Tibial nerve (tissue), 4 donors: ENCODE results near the gene HOXC10. TPM values are rescaled to one million over a fixed set of nuclear protein-coding genes. Genes with fewer than 3 reads are reported as not detected.

ENCODE experiments used
- DNase-seq, 2 donors: peaks; one replicate each; pipeline ENCODE4 v3.0.0-alpha.2; 2019; ENCODE audit warnings: low spot score in 2 of 2
- H3K27ac ChIP-seq, 4 donors: fragments of 200-600 bp; sonication (generic) in 3 of 4; one replicate each; pipeline ENCODE4 v1.5.1; 2017 to 2019; ENCODE audit warnings: mild to moderate bottlenecking in 1 of 4
- H3K27me3 ChIP-seq, 2 donors: fragments of 200-600 bp; sonication (generic) in 1 of 2; one replicate each; pipeline versions ENCODE4 v1.5.1 to v1.6.0; 2017 to 2019
- H3K36me3 ChIP-seq, 3 donors: fragments of 200-600 bp; sonication (generic); one replicate each; pipeline ENCODE4 v1.5.1; 2018 to 2019
- H3K4me1 ChIP-seq, 4 donors: fragments of 200-600 bp; sonication (generic) in 3 of 4; one replicate each; pipeline ENCODE4 v1.5.1; 2017 to 2019
- H3K4me3 ChIP-seq, 4 donors: fragments of 200-600 bp; sonication (generic) in 3 of 4; one replicate each; pipeline ENCODE4 v1.5.1; 2017 to 2019; ENCODE audit warnings: mild to moderate bottlenecking in 1 of 4, moderate library complexity in 1 of 4
- H3K9me3 ChIP-seq, 4 donors: fragments of 200-600 bp; sonication (generic) in 3 of 4; one replicate each; pipeline ENCODE4 v1.5.1; 2017 to 2019
- EP300 ChIP-seq, 2 donors: sonication (generic); formaldehyde crosslinking; IDR thresholded peaks; one replicate each; pipeline ENCODE4 v1.6.1; 2017; ENCODE audit warnings: antibody characterized with exemption in 2 of 2, mild to moderate bottlenecking in 1 of 2
- POLR2A ChIP-seq, 2 donors: fragments of 450-650 bp; IDR thresholded peaks; one replicate each; pipeline ENCODE4 v1.6.1; 2017; ENCODE audit warnings: antibody characterized with exemption in 2 of 2, mild to moderate bottlenecking in 2 of 2, moderate library complexity in 2 of 2
- WGBS, 2 donors: methylation state at CpG; one replicate each; pipeline ENCODE4 v1.1.5; 2018; 5-methylcytosine and 5-hydroxymethylcytosine counted together
- total RNA-seq, 4 donors: library from RNA; depleted of rRNA; stranded (reverse); fragments of >200 nt; gene quantifications; one replicate each; pipeline ENCODE4 v1.1.0, GENCODE V29; 2016
- TF ChIP-seq, protein P1 (sequence below), 5 experiments: fragments of 200-600 bp in 3 of 5; fragments of 450-650 bp in 2 of 5; sonication (generic) in 3 of 5; IDR thresholded peaks; one replicate each; pipeline ENCODE4 v1.5.1; 2016 to 2019; ENCODE audit warnings: antibody characterized with exemption in 5 of 5, mild to moderate bottlenecking in 3 of 5, moderate library complexity in 2 of 5

Gene HOXC10
- total RNA-seq, 4 donors from 2014 or later = 1.7 to 6.1 (median 2.5) TPM

DNA sequence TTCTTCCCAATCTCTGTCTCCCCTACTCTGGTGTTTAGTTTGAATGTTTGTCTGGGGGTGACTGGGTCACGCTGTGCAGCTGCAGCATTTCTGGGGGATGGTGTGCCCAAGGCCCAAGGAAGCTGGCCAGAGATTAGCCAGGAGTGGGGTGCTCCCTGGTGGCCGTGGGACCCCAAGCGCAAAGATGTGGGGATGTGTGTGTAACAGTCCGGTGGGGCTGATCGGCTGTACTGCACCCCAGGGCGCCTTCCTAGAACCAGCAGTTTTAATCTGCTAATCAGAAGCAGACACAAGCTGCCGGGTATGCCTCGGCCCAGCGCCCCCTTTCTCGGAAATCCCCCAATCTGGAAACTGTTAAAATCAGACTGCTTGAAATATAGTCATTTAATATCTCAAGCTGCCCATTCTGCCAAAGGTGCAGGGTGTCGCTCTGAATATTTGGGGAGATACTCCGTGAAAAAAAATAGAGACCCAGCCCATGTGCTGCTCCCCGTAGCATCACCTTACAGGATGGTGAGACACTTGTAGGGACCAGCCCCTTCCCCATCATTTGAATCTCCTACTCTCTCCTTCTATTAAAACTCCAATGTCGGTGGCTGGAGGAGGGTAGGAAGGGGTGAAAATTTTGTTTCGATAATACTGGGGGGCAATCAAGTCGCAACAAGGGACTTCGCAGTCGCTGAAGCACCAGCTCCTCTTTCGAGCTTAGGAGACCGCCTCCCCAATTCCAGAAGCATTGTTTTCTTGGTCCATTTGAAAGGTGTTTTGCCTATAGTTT lies 19.3 kb downstream of the HOXC10 start:
- no peaks in the 10 kb centered on the region for H3K9me3 ChIP-seq
- H3K27me3 ChIP-seq = peaks cover 0 to 52% of the 10 kb centered on the region in 2 donors
- TF ChIP-seq EP300 (IDR thresholded peaks at IDR 0.05) (no peak), POLR2A (IDR thresholded peaks at IDR 0.05) (no peak)
- TF ChIP-seq, protein P1, sequence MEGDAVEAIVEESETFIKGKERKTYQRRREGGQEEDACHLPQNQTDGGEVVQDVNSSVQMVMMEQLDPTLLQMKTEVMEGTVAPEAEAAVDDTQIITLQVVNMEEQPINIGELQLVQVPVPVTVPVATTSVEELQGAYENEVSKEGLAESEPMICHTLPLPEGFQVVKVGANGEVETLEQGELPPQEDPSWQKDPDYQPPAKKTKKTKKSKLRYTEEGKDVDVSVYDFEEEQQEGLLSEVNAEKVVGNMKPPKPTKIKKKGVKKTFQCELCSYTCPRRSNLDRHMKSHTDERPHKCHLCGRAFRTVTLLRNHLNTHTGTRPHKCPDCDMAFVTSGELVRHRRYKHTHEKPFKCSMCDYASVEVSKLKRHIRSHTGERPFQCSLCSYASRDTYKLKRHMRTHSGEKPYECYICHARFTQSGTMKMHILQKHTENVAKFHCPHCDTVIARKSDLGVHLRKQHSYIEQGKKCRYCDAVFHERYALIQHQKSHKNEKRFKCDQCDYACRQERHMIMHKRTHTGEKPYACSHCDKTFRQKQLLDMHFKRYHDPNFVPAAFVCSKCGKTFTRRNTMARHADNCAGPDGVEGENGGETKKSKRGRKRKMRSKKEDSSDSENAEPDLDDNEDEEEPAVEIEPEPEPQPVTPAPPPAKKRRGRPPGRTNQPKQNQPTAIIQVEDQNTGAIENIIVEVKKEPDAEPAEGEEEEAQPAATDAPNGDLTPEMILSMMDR (IDR thresholded peaks at IDR 0.05) = no peak
- WGBS, 2 donors = 37 to 46% methylated on average over 20 of the region's 20 CpGs
- H3K27ac ChIP-seq = peak overlapping the region; percentile 65 to 99 (median 86)
- H3K4me1 ChIP-seq = peaks cover 0 to 88% (median 16%) of the 10 kb centered on the region in 4 donors
- H3K4me3 ChIP-seq = peak overlapping the region in 3 of 4 donors; percentile 30 to 49 (median 44)
- peaks cover 0 to 4% (median 0%) of the 10 kb centered on the region in 3 donors for H3K36me3 ChIP-seq
- DNase-seq = no peak

DNA sequence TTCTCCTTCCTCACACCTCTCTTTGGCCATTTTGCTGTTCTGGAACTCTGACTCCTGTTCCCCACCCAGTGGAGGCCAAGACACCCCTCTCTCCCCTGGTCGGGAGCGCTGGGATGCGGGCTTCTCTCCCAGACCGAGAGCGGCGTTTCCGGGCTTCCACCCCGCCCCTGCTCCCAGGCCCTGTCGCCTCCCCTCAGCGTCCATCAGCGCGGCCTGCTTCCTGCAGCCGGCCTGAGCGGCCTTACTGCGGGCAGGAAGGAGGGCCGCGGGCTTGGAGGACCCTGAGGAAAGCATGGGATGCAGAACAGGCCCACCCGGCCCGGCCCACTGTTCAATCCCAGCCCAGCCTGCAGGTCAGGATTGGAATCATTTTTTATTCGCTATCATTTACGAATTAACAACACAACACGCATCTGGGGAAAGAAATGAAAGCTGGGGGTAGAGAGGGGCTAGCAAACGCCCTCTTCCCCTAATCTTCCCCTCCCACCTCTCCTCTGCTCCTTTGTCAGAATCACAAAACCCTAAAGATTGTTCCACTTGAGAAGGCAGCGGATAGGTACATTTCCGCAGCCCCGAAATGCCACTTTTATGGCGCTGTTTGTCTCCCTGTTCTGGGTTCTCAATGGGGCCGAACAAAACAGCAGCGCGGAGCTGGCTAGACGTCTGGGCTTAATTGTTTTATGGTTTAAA lies 20.0 kb downstream of the HOXC10 start:
- H3K4me3 ChIP-seq = peak overlapping the region; percentile 26 to 49 (median 37)
- no peak for TF ChIP-seq POLR2A (IDR thresholded peaks at IDR 0.05)
- TF ChIP-seq, protein P1 (IDR thresholded peaks at IDR 0.05) = no peak
- peak in 1 of 2 donors; percentile 59 for TF ChIP-seq EP300 (IDR thresholded peaks at IDR 0.05)
- peaks cover 0 to 4% (median 0%) of the 10 kb centered on the region in 3 donors for H3K36me3 ChIP-seq
- H3K27me3 ChIP-seq = peaks cover 0 to 52% of the 10 kb centered on the region in 2 donors
- WGBS, 2 donors = 13 to 21% methylated on average over 31 of the region's 31 CpGs
- no peaks in the 10 kb centered on the region for H3K9me3 ChIP-seq
- H3K4me1 ChIP-seq = peaks cover 0 to 90% (median 19%) of the 10 kb centered on the region in 4 donors
- H3K27ac ChIP-seq = peak overlapping the region; percentile 65 to 99 (median 81)
- DNase-seq = no peak

DNA sequence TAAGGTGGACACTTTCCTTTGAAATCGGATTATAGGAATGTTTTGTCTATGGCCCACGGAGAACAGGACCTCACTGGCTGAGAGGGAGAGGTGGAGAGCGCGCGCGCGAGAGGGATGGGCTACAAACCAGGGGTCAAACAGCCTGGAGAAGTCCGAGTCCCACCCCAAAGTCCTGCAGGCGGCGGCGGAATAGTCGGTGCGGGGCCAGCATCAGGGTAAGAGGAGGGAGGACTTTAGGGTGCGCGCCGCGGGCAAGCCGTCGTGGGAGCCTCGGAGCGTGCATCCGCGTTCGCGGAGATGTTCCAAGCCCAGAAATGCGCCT lies 20.5 kb downstream of the HOXC10 start:
- no peaks in the 10 kb centered on the region for H3K9me3 ChIP-seq
- peak overlapping the region; percentile 65 to 99 (median 81) for H3K27ac ChIP-seq
- 4 to 6% methylated on average over 26 of the region's 26 CpGs for WGBS, 2 donors
- peaks cover 0 to 89% (median 17%) of the 10 kb centered on the region in 4 donors for H3K4me1 ChIP-seq
- peaks cover 0 to 4% (median 0%) of the 10 kb centered on the region in 3 donors for H3K36me3 ChIP-seq
- TF ChIP-seq POLR2A (IDR thresholded peaks at IDR 0.05) (no peak), EP300 (IDR thresholded peaks at IDR 0.05) (no peak)
- peaks cover 0 to 48% of the 10 kb centered on the region in 2 donors for H3K27me3 ChIP-seq
- no peak for DNase-seq
- peak overlapping the region; percentile 26 to 49 (median 37) for H3K4me3 ChIP-seq

DNA sequence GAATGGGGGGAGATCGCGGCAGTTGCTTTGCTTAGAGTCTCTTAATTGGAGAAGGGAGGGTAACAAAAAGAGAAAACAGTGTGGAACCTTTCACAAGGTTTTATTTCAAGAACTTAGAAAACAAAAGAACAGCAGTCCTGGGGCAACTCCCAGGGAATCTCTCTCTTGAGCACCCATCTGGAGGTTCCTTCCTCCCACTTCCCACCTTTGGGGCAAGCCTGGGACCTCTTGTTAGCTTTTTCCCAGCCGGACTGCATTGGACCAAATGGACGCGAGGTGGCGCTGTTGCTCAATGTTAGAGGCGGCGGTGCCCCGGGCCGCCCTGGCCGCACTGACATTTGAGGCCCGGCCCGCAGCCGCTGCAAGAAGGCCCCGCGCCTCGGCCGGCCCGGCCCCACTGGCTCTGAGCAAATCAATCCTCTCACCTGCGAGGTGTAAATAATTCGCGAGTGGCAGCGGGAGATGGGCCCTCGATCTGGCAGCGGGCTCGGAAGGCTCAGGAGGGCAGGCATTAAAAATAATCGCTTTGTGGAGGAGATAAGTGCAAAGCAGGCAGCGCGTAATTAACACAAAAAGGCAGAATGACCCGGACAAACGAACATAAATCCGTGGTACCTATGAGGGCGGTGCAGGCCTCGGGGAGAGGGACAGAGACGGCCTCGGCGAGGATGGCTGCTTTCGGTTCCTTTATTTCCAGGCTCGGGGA lies 21.1 kb downstream of the HOXC10 start:
- Histone ChIP-seq H3K36me3 (peaks cover 0 to 4% (median 0%) of the 10 kb centered on the region in 3 donors), H3K9me3 (no peaks in the 10 kb centered on the region), H3K27ac (peak overlapping the region; percentile 65 to 99 (median 81)), H3K27me3 (peaks cover 0 to 46% of the 10 kb centered on the region in 2 donors), H3K4me3 (peak overlapping the region; percentile 30 to 49 (median 41)), H3K4me1 (peaks cover 0 to 89% (median 17%) of the 10 kb centered on the region in 4 donors)
- 8 to 12% methylated on average over 27 to 39 of the region's 39 CpGs for WGBS, 2 donors
- peak; percentile 92 to 97 for DNase-seq
- TF ChIP-seq EP300 (IDR thresholded peaks at IDR 0.05) (peak in 1 of 2 donors; percentile 74), POLR2A (IDR thresholded peaks at IDR 0.05) (peak in 1 of 2 donors; percentile 27)
- TF ChIP-seq, protein P1 (IDR thresholded peaks at IDR 0.05) = peak; percentile 86 to 98 (median 92)

DNA sequence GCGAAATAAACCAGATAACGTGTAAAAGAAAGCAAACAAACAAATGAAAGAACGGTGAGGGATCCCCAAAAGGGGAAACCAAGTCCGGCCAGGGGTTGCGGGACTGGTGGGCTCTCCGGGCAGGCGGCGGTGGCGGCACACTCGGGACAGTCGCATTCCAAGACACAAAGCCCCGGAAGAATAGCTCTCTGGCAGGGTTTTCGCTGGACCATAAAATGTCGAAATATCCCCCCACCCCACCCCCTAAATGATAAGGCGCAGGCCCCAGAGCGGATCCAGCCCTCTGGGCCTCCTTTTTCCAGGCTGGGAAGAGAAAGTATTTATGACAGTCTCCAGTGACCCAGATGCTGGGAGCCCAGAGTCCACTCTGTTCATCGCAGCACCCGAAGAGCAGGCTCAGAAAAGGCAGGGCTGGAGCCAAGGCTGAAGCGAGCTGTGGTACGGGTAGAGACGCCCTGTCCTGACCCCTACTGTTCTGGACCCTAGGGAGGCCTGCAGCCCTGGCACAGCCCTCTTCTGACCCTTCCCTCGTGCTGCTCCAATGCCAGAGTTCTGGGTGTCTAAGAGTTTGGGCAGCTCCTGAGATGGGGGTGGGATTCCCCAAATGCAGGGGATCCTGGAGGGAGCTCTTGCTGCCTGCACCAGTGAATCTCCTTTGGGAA lies 21.7 kb downstream of the HOXC10 start:
- Histone ChIP-seq H3K27me3 (peaks cover 0 to 51% of the 10 kb centered on the region in 2 donors), H3K4me1 (peaks cover 0 to 89% (median 17%) of the 10 kb centered on the region in 4 donors), H3K27ac (peak overlapping the region; percentile 65 to 99 (median 79)), H3K36me3 (peaks cover 0 to 4% (median 0%) of the 10 kb centered on the region in 3 donors), H3K4me3 (peak overlapping the region; percentile 30 to 49 (median 41)), H3K9me3 (no peaks in the 10 kb centered on the region)
- TF ChIP-seq EP300 (IDR thresholded peaks at IDR 0.05) = no peak
- no peak for TF ChIP-seq POLR2A (IDR thresholded peaks at IDR 0.05)
- TF ChIP-seq, protein P1 (IDR thresholded peaks at IDR 0.05) = no peak
- no peak for DNase-seq
- WGBS, 2 donors = 30 to 34% methylated on average over 20 to 22 of the region's 22 CpGs
